Bone marrow (tissue), 2 donors: Measurements from ENCODE around the gene BCKDHA.
"Not testable (repeated sequence)": the region's sequence is repeated elsewhere in the genome, so short reads cannot be mapped to it uniquely, and the experiment has no call there.

Experiments used
- DNase-seq, 2 donors: peaks; one replicate each; lab custom pipeline; 2025; lab: John Stamatoyannopoulos, UW

BCKDHA gene

GRCh38 chr19:41366089-41366488 lies 31.5 kb upstream of the BCKDHA start:
- no peak for DNase-seq

- DNase-seq = peak; percentile 29 to 67
These were observed 29.7 kb upstream of the BCKDHA start for GRCh38 chr19:41367848-41368301.

GRCh38 chr19:41369769-41370168 lies 27.8 kb upstream of the BCKDHA start:
- DNase-seq = no peak

GRCh38 chr19:41371119-41371518 lies 26.5 kb upstream of the BCKDHA start:
- DNase-seq = not testable (repeated sequence)

- DNase-seq = no peak
These were observed 26.1 kb upstream of the BCKDHA start for GRCh38 chr19:41371541-41371940.

GRCh38 chr19:41372501-41372900 lies 25.1 kb upstream of the BCKDHA start:
- no peak for DNase-seq

- no peak for DNase-seq
These were observed 23.6 kb upstream of the BCKDHA start for GRCh38 chr19:41373993-41374392.

- DNase-seq = peak in 1 of 2 donors; percentile 8
These were observed 21.2 kb upstream of the BCKDHA start, which contains the start of gene TMEM91 for GRCh38 chr19:41376241-41376997. Gene TMEM91 (plus strand): TSS chr19:41376533. CDS start chr19:41378310, 1,777 bp downstream.

- no peak for DNase-seq
These were observed 20.6 kb upstream of the BCKDHA start for GRCh38 chr19:41376998-41377365.

- DNase-seq = peak in 1 of 2 donors; percentile 69
These were observed 19.5 kb upstream of the BCKDHA start for GRCh38 chr19:41377977-41378709.

GRCh38 chr19:41381536-41381935 lies 16.1 kb upstream of the BCKDHA start:
- not testable (repeated sequence) for DNase-seq

- no peak for DNase-seq
These were observed 13.3 kb upstream of the BCKDHA start for GRCh38 chr19:41384351-41384750.

GRCh38 chr19:41386442-41386841 lies 11.2 kb upstream of the BCKDHA start:
- no peak for DNase-seq

GRCh38 chr19:41391618-41392017 lies 6.0 kb upstream of the BCKDHA start:
- DNase-seq = no peak

- no peak for DNase-seq
These were observed 4.8 kb upstream of the BCKDHA start for GRCh38 chr19:41392775-41393174.

- DNase-seq = no peak
These were observed 2.3 kb upstream of the BCKDHA start for GRCh38 chr19:41395355-41395754.

GRCh38 chr19:41398050-41398418 lies 416 bp downstream of the BCKDHA start:
- DNase-seq = no peak

GRCh38 chr19:41398598-41398997 lies 980 bp downstream of the BCKDHA start:
- DNase-seq = no peak

- DNase-seq = no peak
These were observed 1.5 kb downstream of the BCKDHA start for GRCh38 chr19:41399091-41399490.

- DNase-seq = no peak
These were observed 1.9 kb downstream of the BCKDHA start for GRCh38 chr19:41399525-41399924.

- DNase-seq = no peak
These were observed 3.9 kb downstream of the BCKDHA start for GRCh38 chr19:41401483-41401882.

- DNase-seq = no peak
These were observed 4.4 kb downstream of the BCKDHA start for GRCh38 chr19:41402010-41402409.
